Stomach (tissue), 9 donors: ENCODE data around the gene SLC18A3. TPM values are rescaled to one million over a fixed set of nuclear protein-coding genes. Genes with fewer than 3 reads are reported as not detected.

Experiments
- DNase-seq, 2 donors: peaks; one replicate each; pipeline versions ENCODE4 v3.0.0 to v3.0.0-alpha.2; 2013 to 2019
- H3K27ac ChIP-seq, 5 donors: fragments of 200-600 bp in 4 of 5; sonication (generic) in 4 of 5; one replicate each; pipeline ENCODE4 v1.5.1; 2013 to 2019; ENCODE audit warnings: mild to moderate bottlenecking in 1 of 5, moderate library complexity in 1 of 5
- H3K27me3 ChIP-seq, 3 donors: fragments of 200-600 bp; sonication (generic); one replicate each; pipeline ENCODE4 v1.5.1; 2017 to 2019; ENCODE audit warnings: mixed run types in 1 of 3
- H3K36me3 ChIP-seq, 4 donors: fragments of 200-600 bp; sonication (generic); 1 replicate in 3 of 4; 2 replicates in 1 of 4; pipeline ENCODE4 v1.5.1; 2016 to 2019
- H3K4me1 ChIP-seq, 4 donors: fragments of 200-600 bp; sonication (generic); one replicate each; pipeline ENCODE4 v1.5.1; 2016 to 2019
- H3K4me3 ChIP-seq, 4 donors: fragments of 200-600 bp; sonication (generic) in 3 of 4; one replicate each; pipeline ENCODE4 v1.5.1; 2016 to 2019; ENCODE audit warnings: mild to moderate bottlenecking in 1 of 4
- H3K9me3 ChIP-seq, 4 donors: fragments of 200-600 bp; sonication (generic); one replicate each; pipeline ENCODE4 v1.5.1; 2016 to 2019
- CTCF ChIP-seq, 7 experiments: fragments of 450-650 bp in 4 of 7; fragments of 200-600 bp in 3 of 7; sonication (generic) in 3 of 7; IDR thresholded peaks; one replicate each; pipeline ENCODE4 v1.5.1; 2016 to 2019; ENCODE audit warnings: antibody characterized with exemption in 7 of 7, control low read depth in 2 of 7, mild to moderate bottlenecking in 1 of 7
- EP300 ChIP-seq: sonication (generic); formaldehyde crosslinking; IDR thresholded peaks from one replicate; pipeline ENCODE4 v1.6.1; 2017; ENCODE audit warnings: antibody characterized with exemption
- POLR2A ChIP-seq, 4 donors: fragments of 450-650 bp; IDR thresholded peaks; one replicate each; pipeline ENCODE4 v1.6.1; 2016; ENCODE audit warnings: antibody characterized with exemption in 4 of 4, control low read depth in 2 of 4, mild to moderate bottlenecking in 1 of 4, moderate library complexity in 1 of 4
- POLR2AphosphoS5 ChIP-seq, 3 donors: sonication (generic); formaldehyde crosslinking; IDR thresholded peaks; one replicate each; pipeline ENCODE4 v1.6.1; 2016; ENCODE audit warnings: antibody characterized with exemption in 3 of 3
- WGBS, 5 donors: extraction: QIAGEN DNeasy Blood & Tissue Kit in 3 of 5; methylation state at CpG; one replicate each; pipeline versions ENCODE4 v1.1.5 to v1.1.7; 2013 to 2018; 5-methylcytosine and 5-hydroxymethylcytosine counted together
- intact Hi-C: fragments of 100-400 bp; cut with DNase I; formaldehyde crosslinking; loops from one replicate; pipeline ENCODE4 v1.15.1; 2023; ENCODE audit warnings: low total_unique reads
- polyA plus RNA-seq, 3 donors: library from polyadenylated mRNA; stranded (reverse); fragments of 200-250 nt; gene quantifications; one replicate each; pipeline ENCODE4 v1.2.3, GENCODE V29; 2013
- total RNA-seq, 5 donors: library from RNA; depleted of rRNA; stranded (reverse); fragments of >200 nt; gene quantifications; one replicate each; pipeline versions ENCODE4 v1.1.0 to v1.2.3, GENCODE V29; 2014 to 2016
- donor health status: healthy with polysubstance abuse.
- donor health status: Bipolar disorder and iron deficiency.
- donor health status: healthy.

Gene SLC18A3
- total and polyA plus RNA-seq, 8 donors = 0.20 to 0.73 TPM; not detected in 6

DNA sequence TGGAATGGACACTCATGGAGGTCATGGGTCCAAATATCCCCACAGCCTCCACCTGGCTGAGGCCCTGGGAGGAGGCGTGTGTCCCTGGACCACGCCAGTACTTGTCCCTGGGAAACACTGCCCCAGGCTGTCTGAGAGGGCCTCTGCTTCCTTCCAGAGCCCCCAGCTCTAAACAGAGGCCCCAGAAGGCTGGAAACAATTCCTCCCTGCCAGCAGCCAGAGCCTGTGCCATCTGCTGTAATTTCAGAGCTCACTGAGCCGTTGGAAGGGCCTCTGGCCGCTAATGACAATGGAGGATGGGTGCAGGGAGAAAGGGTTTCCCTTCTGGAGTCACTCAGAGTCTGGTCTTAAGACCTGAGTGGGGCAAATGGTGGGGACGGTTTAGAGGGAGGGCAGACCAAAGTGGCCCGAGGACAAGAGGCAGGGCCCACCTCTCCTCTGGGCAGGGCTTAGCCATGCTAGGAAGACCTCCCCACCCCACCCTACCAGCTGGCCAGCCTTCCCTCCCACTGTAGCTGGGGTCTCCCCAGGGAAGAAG lies 10.8 kb downstream of the SLC18A3 start:
- 46 to 67% (median 55%) methylated on average over 6 of the region's 6 CpGs for WGBS, 5 donors

DNA sequence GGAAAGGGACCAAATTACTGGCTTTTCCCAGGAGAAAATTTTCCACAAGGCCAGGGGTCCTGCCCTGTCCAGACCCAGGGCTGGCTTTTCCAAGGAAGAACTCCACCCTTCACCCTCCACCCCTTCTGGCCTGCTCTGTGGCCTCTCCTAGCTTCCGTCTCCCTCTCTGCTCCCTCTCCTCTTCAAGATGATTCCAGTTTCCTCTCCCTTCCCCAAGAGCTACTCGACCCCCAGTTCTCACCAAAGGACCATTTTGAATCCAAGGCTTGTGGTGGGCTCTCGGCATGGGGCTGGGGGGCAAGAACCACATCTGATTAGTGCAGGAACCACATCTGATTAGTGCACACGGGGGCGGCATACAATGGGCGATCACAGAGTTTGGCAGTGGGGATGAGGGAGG lies 11.5 kb downstream of the SLC18A3 start:
- H3K4me3 ChIP-seq = no peak overlapping the region
- peaks cover 0 to 63% (median 16%) of the 10 kb centered on the region in 3 donors for H3K27me3 ChIP-seq
- no peak overlapping the region for H3K27ac ChIP-seq
- no peaks in the 10 kb centered on the region for H3K9me3 ChIP-seq
- no peaks in the 10 kb centered on the region for H3K36me3 ChIP-seq
- no peaks in the 10 kb centered on the region for H3K4me1 ChIP-seq
- intact Hi-C loops = no loop called here
- TF ChIP-seq POLR2AphosphoS5 (IDR thresholded peaks at IDR 0.05) = no peak
- no peak for DNase-seq
- 32 to 52% (median 37%) methylated on average over 6 of the region's 6 CpGs for WGBS, 5 donors

More for the DNA sequence above, 10.8 kb downstream of the SLC18A3 start:
- no peak overlapping the region for H3K4me3 ChIP-seq
- H3K9me3 ChIP-seq = no peaks in the 10 kb centered on the region
- no peak overlapping the region for H3K27ac ChIP-seq
- peaks cover 0 to 69% (median 20%) of the 10 kb centered on the region in 3 donors for H3K27me3 ChIP-seq
- H3K36me3 ChIP-seq = no peaks in the 10 kb centered on the region
- H3K4me1 ChIP-seq = no peaks in the 10 kb centered on the region
- DNase-seq = peak in 1 of 2 donors; percentile 31
- intact Hi-C loops = no loop called here
- TF ChIP-seq CTCF (IDR thresholded peaks at IDR 0.05) (no peak), POLR2AphosphoS5 (IDR thresholded peaks at IDR 0.05) (no peak), POLR2A (IDR thresholded peaks at IDR 0.05) (no peak), EP300 (no peak)

DNA sequence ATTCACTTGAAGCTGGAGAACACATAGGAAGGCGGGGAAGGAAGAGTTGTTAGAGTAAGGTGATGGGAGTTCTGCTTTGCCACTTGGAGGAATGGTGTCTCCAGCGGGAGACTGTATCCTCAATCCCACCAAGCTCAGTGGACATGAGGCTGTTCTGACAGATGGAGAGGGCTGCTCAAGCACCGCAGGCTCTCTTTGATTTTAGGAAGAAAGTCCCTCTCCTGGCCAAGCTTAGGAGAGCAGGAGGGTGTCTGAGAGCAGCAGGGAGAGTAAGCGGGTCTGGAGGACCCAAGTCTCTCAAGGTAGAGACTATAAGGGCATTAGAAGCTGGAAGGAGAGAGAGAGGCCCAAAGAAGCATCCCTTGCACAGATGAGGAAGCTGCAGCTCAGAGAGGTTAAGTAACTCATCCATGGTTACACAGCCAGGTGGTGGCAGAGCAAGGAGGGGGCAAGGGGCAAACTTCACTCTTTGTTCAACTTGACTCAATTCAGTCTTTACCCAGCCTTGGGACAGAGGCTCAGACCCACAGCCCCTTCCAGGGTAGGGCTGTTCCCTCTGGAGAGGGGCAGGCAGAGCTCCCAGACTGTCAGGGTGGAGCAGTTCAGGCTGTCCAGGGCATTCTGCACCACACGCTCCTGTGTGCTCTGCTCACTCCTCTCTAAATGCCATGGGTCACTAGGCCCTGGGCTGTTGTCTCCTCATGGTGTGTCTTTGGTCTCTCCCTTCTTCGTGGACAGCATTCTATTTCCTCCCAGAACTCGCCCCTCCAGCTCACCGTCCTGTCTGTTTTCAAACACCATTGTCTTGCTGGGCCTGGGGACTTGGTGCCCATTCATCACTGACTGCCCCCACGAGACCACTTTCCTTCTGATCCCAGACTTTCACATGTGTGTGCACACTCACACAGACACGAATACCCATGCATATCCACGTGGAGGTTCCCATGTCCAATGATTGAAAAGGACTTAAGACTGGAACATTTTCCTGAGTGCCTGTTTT lies 12.6 kb downstream of the SLC18A3 start:
- Histone ChIP-seq H3K27ac (no peak overlapping the region), H3K27me3 (peaks cover 0 to 51% (median 14%) of the 10 kb centered on the region in 3 donors), H3K36me3 (no peaks in the 10 kb centered on the region), H3K4me3 (no peak overlapping the region), H3K9me3 (no peaks in the 10 kb centered on the region), H3K4me1 (no peaks in the 10 kb centered on the region)
- 66 to 74% (median 69%) methylated on average over 11 of the region's 11 CpGs for WGBS, 5 donors
- no peak for DNase-seq
- intact Hi-C loops = no loop called here
- TF ChIP-seq POLR2A (IDR thresholded peaks at IDR 0.05) = no peak
- no peak for TF ChIP-seq CTCF (IDR thresholded peaks at IDR 0.05)
- TF ChIP-seq POLR2AphosphoS5 (IDR thresholded peaks at IDR 0.05) = no peak
- TF ChIP-seq EP300 = no peak

DNA sequence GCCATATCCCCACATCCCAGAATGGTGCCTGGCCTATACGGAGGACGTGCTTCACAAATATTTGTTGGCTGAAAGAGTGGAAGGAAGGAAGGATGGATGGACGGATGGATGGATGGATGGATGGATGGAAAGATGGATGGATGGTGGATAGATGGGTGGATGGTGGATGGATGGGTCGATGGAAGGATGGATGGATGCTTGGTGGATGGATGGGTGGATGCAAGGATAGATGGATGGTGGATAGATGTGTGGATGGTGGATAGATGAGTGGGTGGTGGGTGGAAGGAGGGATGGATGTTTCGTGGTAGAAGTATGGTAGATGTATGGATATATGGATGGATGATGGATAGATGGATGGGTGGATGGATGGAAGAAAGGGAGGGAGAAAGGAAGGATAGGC lies 14.5 kb downstream of the SLC18A3 start:
- DNase-seq = no peak
- intact Hi-C loops = no loop called here
- TF ChIP-seq POLR2AphosphoS5 (IDR thresholded peaks at IDR 0.05) (no peak), EP300 (no peak), CTCF (IDR thresholded peaks at IDR 0.05) (no peak), POLR2A (IDR thresholded peaks at IDR 0.05) (no peak)

More for the DNA sequence above, 14.5 kb downstream of the SLC18A3 start:
- Histone ChIP-seq H3K9me3 (no peaks in the 10 kb centered on the region), H3K27me3 (peaks cover 0 to 32% (median 3%) of the 10 kb centered on the region in 3 donors), H3K4me3 (no peak overlapping the region), H3K4me1 (no peaks in the 10 kb centered on the region), H3K27ac (no peak overlapping the region), H3K36me3 (no peaks in the 10 kb centered on the region)
- 61 to 75% (median 67%) methylated on average over 5 of the region's 5 CpGs for WGBS, 5 donors
